Fibroblast of villous mesenchyme (primary cell): ENCODE results near the gene MYLK3. TPM values are rescaled to one million over a fixed set of nuclear protein-coding genes. Genes with fewer than 3 reads are reported as not detected.
A peak's percentile ranks its signal among the peaks of the same experiment; 100 is the strongest.

Experiments
- DNase-seq: peaks from one replicate; pipeline ENCODE4 v3.0.0-alpha.2; 2010; ENCODE audit warnings: low read depth
- H3K4me3 ChIP-seq: 2 replicates; pipeline ENCODE4 v1.5.1; 2011; ENCODE audit warnings: low read depth, mild to moderate bottlenecking, low read length
- CTCF ChIP-seq: IDR thresholded peaks from 2 replicates; pipeline ENCODE4 v1.5.1; 2012; ENCODE audit warnings: low read depth, mild to moderate bottlenecking, low read length; ENCODE audit not compliant: insufficient read depth
- total RNA-seq: library from RNA; depleted of rRNA; stranded (reverse); fragments of >200 nt; gene quantifications from 2 replicates; pipeline ENCODE4 v1.2.3, GENCODE V29; 2012

MYLK3 gene
- under 0.01 and 0.64 TPM in 2 replicates for total RNA-seq

DNA sequence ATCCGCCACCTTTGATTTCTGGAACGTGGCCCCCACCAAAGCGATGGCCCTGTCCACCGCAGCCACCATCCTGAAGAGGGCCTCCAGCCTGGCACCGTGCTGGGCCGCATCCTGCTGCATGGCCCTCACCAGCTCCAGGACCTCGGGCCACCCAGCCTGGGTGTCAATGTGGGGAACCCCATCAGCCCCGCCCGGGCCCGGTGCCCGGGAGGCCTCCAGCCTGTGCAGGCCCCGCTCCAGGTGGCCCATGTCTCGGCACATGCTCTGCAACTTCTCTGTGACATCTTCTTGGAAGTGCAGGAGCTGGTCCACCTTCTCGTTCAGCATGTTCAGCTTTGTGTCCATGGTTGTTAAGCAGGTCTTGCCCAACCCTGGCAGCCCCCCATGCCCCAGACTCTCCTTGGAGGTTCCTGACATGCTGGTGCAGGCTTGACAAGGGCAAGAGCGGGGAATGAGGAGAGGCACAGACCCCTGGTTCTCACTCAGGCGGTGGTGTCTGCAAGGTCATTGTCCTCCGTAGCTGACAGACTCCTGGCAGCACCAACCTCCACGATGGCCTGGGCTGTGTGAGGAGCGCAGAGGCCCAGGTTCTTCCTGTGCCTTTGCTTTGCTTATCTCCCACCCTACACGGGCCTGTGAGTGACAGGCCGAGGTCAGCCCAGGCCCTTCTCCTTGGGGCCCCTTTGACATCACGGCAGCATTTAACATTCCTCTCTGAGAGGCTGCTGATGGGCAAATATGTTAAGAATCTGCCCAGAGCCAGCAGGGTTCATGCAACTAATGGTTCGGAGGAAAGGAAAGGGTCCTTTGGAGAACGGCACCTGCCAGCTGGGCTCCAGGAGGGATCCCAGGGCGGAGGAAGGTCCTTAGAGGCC, at the start of gene MYLK3:
MYLK3 (minus strand) TSS at position 568 of the 875 bp plus-strand sequence; CDS start at position 417, 151 bp downstream.
- no peak for DNase-seq
- TF ChIP-seq CTCF, result no peak
- H3K4me3 ChIP-seq, result no peak within 1 kb of the TSS

- no peak overlapping the region for H3K4me3 ChIP-seq
- no peak for DNase-seq
- TF ChIP-seq CTCF, result no peak
These were observed 49.4 kb upstream of the MYLK3 start for GRCh38 chr16:46797501-46797900.

- TF ChIP-seq CTCF, result no peak
- H3K4me3 ChIP-seq, result no peak overlapping the region
- no peak for DNase-seq
These were observed 48.7 kb upstream of the MYLK3 start for GRCh38 chr16:46796764-46797269.

GRCh38 chr16:46793841-46794240, 45.7 kb upstream of the MYLK3 start:
- H3K4me3 ChIP-seq, result no peak overlapping the region
- no peak for TF ChIP-seq CTCF
- DNase-seq, result no peak

DNA sequence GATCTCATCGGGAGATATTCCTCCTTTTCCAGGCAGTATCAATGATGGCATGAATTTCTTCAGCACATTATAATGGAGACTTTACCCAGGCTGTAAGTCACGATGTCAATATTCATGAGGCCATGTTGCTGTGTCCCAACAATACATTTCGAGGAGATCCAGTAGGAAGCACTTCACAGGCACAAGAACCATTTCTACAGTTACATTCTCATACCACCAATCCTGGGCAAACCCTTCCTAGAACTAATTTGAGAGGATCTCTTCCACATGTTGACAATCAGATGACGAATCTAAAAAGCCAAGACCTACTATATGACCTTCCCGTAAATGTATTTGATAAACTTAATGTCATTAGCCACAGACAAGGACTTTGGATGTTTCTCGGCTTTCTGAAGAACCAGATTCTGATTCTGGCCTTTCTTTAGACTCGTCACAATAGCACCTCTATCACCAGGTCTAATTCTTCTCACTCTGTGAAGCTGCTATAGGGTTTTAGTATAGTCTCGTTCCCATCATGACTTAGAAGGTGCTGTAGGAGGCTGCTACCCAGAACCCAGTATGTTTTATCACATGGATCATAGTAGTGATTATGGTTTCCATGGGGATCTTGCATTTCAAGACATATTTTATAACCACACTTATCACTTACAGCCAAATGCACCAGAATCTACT, 42.6 kb upstream of the MYLK3 start:
- H3K4me3 ChIP-seq, result peak overlapping the region; percentile 68
- no peak for TF ChIP-seq CTCF
- no peak for DNase-seq

GRCh38 chr16:46789499-46790414, 41.6 kb upstream of the MYLK3 start:
- peak; percentile 65 for DNase-seq
- H3K4me3 ChIP-seq, result peak overlapping the region; percentile 68
- no peak for TF ChIP-seq CTCF
